IPS-NIHi11 (cell line): Measurements from ENCODE around the gene TSNAX.

ENCODE experiments used
- DNase-seq: peaks from one replicate; pipeline ENCODE4 v3.0.0; 2012; ENCODE audit warnings: mixed read lengths, low spot score

TSNAX gene

DNA sequence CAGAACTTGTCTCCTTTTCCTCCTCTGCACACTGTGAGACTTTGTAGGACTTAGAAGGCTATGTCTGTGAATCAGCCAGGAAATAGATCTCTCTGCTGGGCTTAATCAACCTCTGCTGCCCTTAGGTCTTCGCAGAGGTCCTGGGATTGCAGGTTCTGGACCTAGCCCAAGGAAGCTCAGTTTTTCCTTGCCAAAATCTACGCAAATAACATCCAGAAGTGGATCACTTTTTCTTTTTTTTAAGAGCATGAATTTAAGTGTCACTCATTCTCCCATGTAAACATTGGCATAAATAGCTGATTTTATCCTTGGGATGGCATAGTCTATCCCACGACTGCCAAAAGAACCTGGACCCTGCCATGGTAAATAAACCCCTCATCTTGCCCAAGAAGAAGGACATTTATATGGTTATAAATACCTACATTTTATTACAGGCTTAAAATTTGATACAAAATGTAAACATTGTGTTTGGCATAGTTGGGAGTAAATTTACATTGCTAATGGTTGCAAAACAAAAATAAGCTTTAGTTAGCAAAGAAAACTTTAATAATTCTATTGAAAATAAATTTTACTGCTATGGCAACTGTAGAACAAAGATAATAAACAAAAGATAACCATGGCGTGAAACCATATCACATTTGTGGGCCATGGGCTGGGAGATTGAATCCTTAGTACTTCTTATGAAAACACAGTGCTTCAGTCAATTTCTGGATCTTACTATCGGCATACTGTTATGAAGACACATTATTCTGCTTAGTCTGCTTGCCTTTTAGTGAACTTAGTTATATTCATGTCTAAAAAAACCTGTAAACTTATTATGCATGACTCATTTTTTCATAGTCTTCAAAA, 73.6 kb downstream of the TSNAX start:
- DNase-seq: no peak

GRCh38 chr1:231602673-231602984, 74.2 kb downstream of the TSNAX start:
- no peak for DNase-seq

GRCh38 chr1:231603598-231604275, 75.3 kb downstream of the TSNAX start:
- peak; percentile 60 for DNase-seq

- no peak for DNase-seq
These were observed 75.8 kb downstream of the TSNAX start for GRCh38 chr1:231604276-231604621.

DNA sequence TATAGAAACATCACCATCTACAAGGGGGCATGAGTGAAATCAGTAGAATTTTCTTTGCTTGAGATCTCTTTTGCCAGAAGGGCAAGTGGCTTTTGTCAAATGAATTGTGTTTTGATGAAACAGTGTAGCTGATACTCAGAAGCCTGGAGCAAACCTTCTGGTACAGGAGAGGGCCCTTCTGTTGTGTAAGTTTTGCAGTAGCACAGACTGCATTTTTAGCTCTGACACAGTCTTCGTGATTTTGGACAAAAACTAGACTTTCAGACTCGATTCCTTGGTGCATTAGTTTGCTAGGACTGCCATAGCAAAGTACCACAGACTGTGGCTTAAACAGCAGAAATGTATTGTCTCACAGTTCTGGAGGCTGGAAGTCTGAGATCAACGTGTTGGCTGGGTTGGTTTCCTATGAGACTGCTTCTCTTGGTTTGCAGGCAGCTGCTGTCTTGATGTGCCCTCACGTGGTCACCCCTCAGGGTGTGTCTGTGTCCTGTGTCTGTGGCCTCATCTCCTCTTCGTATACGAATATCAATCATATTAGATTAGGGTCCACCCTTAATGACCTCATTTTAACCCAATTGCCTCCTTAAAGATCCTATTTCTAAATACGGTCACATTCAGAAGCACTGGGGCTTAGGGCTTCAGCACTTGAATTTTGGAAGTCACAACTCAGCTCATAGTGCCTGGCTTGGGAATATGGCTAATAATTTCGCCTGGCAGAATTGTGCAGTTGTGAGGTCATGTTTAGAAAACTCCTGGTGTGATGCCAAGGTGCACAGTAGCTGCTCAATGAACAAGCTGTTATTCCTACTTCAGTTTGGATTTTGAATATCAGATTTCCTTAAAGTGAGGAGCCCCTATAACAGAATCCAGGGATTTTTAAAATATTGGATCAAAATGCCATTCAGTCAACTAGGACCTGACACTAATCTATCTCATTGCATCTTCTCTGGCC, 77.0 kb downstream of the TSNAX start:
- DNase-seq: no peak

DNA sequence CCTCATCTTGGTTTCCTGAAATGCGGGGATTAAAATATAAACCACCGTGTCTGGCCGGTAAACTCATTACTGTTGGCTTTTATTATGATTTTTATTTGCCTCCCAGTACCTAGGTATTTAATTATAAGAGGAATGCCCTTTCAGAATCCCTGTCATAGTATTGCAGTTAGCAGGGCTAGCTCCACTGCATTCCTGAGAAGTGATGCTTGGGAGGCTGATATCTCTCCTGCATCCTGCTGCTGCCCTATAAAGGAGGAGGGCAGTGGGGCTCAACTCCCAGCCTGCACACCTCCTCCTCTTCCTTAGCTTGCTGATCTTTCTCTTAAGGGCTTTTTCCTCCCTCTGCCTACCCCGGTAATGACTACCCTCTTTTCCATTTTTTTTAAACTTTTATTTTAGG, 78.2 kb downstream of the TSNAX start:
- DNase-seq: no peak

- no peak for DNase-seq
These were observed 81.9 kb downstream of the TSNAX start for GRCh38 chr1:231610388-231610787.

GRCh38 chr1:231611111-231611510, 82.6 kb downstream of the TSNAX start:
- no peak for DNase-seq

GRCh38 chr1:231611851-231612250, 83.4 kb downstream of the TSNAX start:
- DNase-seq: no peak

GRCh38 chr1:231612393-231613089, 84.1 kb downstream of the TSNAX start:
- DNase-seq: no peak

- no peak for DNase-seq
These were observed 85.2 kb downstream of the TSNAX start for GRCh38 chr1:231613419-231614349.
